Measurements from ENCODE around the gene MCFD2.

GRCh38 chr2:46914578-46915230 is 902 bp downstream of the MCFD2 start:
- TF ChIP-seq CTCF (IDR thresholded peaks at IDR 0.05) = no peak
- TF ChIP-seq POLR2A (IDR thresholded peaks at IDR 0.05) = no peak
- no peak for TF ChIP-seq EP300 (IDR thresholded peaks at IDR 0.05)
